Endometrium (tissue), 2 donors: ENCODE measurements around the gene PDE6D.
A peak's percentile ranks its signal among the peaks of the same experiment; 100 is the strongest.
"Not testable (repeated sequence)": the region's sequence is repeated elsewhere in the genome, so short reads cannot be mapped to it uniquely, and the experiment has no call there.

Source experiments
- FAIRE-seq: peaks from 2 replicates; lab custom pipeline; 2012; peaks lifted over from hg19 to GRCh38; lab: Jason Lieb, UNC
- donor health status: control.
- donor health status: control.

PDE6D gene

GRCh38 chr2:231718799-231719198 lies 62.3 kb downstream of the PDE6D start:
- no peak for FAIRE-seq

- no peak for FAIRE-seq
Observed at GRCh38 chr2:231717281-231718171, 63.6 kb downstream of the PDE6D start.

GRCh38 chr2:231716666-231717280 lies 64.3 kb downstream of the PDE6D start:
- FAIRE-seq: no peak

- no peak for FAIRE-seq
Observed at GRCh38 chr2:231715988-231716616, 65.0 kb downstream of the PDE6D start.

GRCh38 chr2:231715499-231715837 lies 65.6 kb downstream of the PDE6D start:
- FAIRE-seq: no peak

- no peak for FAIRE-seq
Observed at GRCh38 chr2:231714639-231715498, 66.2 kb downstream of the PDE6D start.

- FAIRE-seq: no peak
Observed at GRCh38 chr2:231713730-231714638, 67.1 kb downstream of the PDE6D start.

GRCh38 chr2:231713406-231713729 lies 67.7 kb downstream of the PDE6D start:
- not testable (repeated sequence) for FAIRE-seq

GRCh38 chr2:231712451-231713021 lies 68.5 kb downstream of the PDE6D start:
- FAIRE-seq: not testable (repeated sequence)

GRCh38 chr2:231711677-231712450 lies 69.2 kb downstream of the PDE6D start:
- FAIRE-seq: no peak

GRCh38 chr2:231710799-231711676 lies 70.0 kb downstream of the PDE6D start:
- FAIRE-seq: no peak

- FAIRE-seq: no peak
Observed at GRCh38 chr2:231709981-231710798, 70.9 kb downstream of the PDE6D start.

GRCh38 chr2:231709636-231709980 lies 71.5 kb downstream of the PDE6D start:
- no peak for FAIRE-seq

- no peak for FAIRE-seq
Observed at GRCh38 chr2:231708773-231709635, 72.1 kb downstream of the PDE6D start.

- peak; percentile 76 for FAIRE-seq
Observed at GRCh38 chr2:231707927-231708772, 72.9 kb downstream of the PDE6D start, which contains the start of gene PTMA. PTMA (plus strand) TSS chr2:231708525; CDS start chr2:231708707, 182 bp downstream.

GRCh38 chr2:231707625-231707926 lies 73.5 kb downstream of the PDE6D start:
- no peak for FAIRE-seq
